DMS 273 (cell line): ENCODE results near the gene UBQLN2.
"Not testable (repeated sequence)": the region's sequence is repeated elsewhere in the genome, so short reads cannot be mapped to it uniquely, and the experiment has no call there.

Source experiments
- DNase-seq: peaks from one replicate; lab custom pipeline; 2025; ENCODE audit not compliant: unreplicated experiment; lab: John Stamatoyannopoulos, UW

The UBQLN2 gene

DNA sequence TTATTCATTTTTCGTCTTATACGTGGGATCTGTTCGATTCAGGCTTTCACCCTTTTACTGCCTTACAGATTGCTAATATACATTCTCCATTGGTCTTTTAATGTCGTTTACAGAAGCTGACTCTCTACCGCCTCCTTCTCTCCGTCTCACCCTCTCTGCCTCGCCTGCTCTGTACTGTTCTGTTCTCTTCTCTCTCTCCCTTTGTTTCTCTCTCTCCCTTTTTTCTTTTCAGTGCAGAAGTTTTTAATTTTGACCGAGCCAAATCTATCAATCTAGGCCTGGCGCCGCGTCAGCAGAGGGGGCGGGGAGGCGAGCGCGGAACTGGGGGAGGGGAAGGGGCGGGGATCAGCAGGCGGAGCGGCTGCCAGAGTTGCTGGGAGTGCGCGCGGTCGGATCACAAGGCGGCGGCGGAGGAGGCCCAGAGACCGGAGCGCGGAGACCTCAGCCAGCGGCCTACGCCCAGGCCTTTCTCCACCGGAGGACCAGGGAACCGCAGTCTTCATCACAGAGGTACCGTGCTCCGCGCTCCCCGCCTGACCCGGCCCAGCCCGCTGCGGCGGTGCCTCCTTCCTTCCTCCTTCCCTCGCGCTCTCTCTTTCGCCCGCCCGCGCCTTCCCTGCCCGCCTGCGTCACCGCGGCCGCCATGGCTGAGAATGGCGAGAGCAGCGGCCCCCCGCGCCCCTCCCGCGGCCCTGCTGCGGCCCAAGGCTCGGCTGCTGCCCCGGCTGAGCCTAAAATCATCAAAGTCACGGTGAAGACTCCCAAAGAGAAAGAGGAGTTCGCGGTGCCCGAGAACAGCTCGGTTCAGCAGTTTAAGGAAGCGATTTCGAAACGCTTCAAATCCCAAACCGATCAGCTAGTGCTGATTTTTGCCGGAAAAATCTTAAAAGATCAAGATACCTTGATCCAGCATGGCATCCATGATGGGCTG, at the start of gene UBQLN2:
Gene UBQLN2, plus strand, starts transcription at position 397 of the 931 bp plus-strand sequence. Its CDS starts 247 bp downstream, at position 644.
- peak; percentile 82 for DNase-seq

DNA sequence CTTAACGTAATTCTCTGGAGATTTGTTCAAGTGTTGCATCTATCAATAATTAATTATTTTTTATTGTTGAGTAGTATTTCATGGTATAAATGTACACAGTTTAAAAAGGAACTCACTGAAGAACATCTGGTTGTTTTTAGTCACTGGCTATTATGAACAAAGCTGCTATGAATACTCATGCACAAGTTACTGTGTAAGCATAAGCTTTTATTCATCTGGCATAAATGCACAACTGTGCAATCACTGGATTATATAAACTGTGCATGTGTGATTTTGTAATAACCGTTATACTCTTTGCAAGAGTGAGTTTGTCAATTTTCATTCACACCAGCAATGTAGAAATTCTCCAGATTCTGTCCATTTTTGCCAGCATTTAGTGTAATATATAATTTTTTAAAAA, 43.8 kb upstream of the UBQLN2 start:
- no peak for DNase-seq

DNA sequence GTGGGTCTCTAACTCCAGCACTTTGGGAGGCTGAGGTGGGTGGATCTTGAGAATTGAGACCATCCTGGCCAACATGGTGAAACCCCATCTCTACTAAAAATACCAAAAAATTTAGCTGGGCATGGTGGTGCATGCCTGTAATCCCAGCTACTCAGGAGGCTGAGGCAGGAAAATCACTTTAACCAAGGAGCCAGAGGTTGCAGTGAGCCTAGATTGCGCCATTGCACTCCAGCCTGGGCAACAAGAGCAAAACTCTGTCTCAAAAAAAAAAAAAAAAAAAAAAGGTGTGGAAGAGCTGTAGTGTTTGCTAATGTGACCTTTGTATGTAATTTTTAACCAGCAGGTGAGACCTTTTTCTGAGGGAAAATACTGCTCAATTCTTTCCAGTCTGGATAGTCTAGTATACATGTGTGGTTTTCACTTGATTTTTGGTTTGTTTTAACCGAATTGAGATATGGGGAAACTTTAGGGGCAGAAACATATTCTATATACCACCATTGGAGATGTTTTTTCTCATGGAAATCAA, 33.9 kb upstream of the UBQLN2 start:
- not testable (repeated sequence) for DNase-seq

DNA sequence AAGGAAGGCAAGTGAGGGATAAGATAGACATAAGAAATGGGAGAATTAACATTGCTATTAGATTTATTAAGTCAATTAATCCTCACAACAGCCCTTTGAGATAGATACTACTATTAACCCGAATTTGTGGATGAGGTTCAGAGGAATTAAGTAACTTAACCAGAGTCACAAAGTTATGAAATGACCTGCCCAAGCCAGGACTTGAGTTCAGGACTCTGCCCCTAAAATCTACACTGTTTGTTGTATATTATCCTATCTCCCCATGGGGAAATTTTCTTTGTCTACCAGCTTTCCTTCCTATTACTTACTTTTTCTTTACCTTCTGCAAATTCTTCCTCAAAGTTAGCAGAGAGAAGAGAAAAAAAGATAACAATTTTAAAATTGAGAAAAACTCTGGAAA, 33.4 kb upstream of the UBQLN2 start:
- DNase-seq: no peak

- DNase-seq: no peak
Measured at GRCh38 chrX:56550667-56551066, 12.8 kb upstream of the UBQLN2 start.

- no peak for DNase-seq
Measured at GRCh38 chrX:56554870-56555269, 8.6 kb upstream of the UBQLN2 start.

- DNase-seq: no peak
Measured at GRCh38 chrX:56557376-56557929, 6.0 kb upstream of the UBQLN2 start.

DNA sequence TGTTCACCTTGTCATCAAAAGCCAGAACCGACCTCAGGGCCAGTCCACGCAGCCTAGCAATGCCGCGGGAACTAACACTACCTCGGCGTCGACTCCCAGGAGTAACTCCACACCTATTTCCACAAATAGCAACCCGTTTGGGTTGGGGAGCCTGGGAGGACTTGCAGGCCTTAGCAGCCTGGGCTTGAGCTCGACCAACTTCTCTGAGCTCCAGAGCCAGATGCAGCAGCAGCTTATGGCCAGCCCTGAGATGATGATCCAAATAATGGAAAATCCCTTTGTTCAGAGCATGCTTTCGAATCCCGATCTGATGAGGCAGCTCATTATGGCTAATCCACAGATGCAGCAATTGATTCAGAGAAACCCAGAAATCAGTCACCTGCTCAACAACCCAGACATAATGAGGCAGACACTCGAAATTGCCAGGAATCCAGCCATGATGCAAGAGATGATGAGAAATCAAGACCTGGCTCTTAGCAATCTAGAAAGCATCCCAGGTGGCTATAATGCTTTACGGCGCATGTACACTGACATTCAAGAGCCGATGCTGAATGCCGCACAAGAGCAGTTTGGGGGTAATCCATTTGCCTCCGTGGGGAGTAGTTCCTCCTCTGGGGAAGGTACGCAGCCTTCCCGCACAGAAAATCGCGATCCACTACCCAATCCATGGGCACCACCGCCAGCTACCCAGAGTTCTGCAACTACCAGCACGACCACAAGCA, 898 bp downstream of the UBQLN2 start:
- peak; percentile 54 for DNase-seq

GRCh38 chrX:56564921-56565840, 1.8 kb downstream of the UBQLN2 start:
- peak; percentile 54 for DNase-seq

GRCh38 chrX:56569378-56570057, 6.1 kb downstream of the UBQLN2 start:
- no peak for DNase-seq

DNA sequence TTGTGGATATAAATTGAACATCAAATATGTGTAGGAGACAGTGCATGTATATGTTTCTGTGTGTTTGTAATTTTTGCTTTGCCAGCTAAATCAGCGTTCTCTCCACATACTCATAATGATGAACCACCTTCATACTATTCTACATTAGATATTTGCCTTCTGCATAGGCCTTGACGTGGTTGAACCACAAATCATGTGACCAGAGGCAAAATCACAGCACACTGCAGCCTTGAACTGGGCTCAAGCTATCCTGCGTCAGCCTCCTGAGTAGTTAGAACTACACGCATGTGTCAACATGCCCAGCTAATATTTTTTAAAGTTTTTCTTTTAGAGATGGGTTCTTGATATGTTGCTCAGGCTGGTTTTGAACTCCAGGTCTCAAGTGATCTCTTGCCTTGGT, 9.5 kb downstream of the UBQLN2 start:
- DNase-seq: no peak

DNA sequence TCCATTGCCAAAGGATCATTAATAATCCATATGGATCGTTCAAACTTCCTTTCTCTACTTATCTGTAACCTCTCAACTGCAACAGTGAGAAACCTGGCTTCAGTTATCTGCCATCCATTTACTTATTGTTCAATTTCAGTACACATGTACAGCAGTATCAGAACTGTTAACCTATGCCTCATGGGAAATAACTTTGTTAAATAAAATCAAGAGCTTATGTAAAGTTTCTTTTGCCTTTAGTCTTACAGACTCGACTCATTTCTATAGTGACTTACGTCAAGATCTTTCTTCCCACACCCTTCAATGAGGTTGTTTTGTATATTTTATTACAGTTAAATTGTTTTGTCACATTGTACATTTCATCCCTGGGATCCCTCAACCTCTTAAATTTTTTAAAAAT, 11.4 kb downstream of the UBQLN2 start:
- no peak for DNase-seq

DNA sequence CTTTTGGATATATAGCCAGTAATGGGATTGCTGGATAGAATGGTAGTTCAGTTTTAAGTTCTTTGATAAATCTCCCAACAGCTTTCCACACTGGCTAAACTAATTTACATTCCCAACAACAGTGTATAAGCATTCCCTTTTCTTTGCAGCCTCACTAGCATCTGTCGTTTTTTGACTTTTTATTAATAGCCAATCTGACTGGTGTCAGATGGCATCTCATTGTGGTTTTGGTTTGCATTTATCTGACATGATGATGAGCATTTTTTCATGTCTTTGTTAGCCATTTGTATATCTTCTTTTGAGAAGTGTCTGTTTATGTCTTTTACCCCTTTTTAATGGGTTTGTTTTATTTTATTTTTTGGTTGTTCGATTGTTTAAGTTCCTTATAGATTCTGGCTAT, 13.3 kb downstream of the UBQLN2 start:
- peak; percentile 10 for DNase-seq

DNA sequence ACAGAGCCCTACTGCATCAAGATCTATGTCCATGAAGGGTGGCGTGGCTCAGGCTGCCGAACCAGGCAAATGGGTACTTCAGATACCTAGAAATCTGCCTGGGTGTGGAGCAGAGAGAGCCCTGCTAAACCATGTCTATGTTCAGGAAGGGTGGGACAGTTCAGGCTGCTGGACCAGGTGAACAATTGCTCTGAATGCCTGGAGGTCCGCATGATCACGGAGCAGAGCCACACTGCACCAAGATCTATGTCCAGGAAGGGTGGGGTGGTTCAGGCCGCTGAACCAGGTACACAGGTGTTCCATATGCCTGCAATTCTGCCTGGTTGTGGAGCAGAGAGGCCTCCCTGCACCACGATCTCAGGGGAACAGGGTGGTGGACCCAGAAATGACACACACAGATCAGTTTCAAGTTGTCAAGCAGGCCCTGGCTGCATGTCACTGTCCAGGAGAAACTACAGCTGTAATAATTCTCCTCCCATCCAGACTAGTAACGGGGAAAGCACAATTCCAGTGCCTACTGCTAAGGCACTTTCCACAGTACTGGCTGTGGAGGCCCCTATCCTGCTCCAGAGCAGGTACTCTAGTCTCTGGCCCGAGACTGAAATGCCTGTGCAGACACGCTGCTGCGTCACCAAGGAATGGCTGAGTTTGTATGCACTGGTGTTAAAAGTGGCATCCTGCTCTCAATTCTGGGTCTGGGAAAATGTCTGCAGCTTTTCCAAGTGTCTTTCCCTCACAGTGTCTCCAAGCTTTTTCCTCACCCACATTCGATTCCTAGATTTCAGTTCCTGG, 25.2 kb downstream of the UBQLN2 start:
- no peak for DNase-seq

DNA sequence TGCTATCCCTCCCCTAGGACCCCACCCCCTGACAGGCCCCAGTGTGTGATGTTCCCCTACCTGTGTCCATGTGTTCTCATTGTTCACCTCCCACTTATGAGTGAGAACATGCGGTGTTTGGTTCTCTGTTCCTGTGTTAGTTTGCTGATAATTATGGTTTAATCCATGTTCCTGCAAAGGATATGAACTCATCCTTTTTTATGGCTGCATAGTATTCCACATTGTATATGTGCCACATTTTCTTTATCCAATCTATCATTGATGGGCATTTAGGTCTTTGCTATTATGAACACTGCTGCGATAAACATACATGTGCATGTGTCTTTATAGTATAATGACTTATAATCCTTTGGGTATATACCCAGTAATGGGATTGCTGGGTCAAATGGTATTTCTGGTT, 28.4 kb downstream of the UBQLN2 start:
- DNase-seq: not testable (repeated sequence)

DNA sequence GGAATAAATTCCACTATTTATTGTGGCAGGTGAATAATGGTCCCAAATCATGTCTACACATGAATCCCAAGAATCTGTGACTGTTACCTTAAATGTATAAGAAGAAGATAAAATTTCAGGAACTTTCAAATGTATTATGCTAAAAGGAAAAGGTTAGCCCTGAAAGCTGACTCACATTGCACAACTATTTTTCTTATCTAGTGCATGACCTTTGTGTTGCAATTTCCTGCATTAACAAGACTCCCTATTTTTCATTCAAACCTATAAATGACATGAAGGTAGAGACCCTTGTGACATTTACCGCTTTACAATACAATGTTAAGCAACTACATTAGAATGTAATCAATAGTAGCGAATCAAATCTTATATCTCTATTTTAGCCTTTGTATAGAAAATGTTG, 36.7 kb downstream of the UBQLN2 start:
- no peak for DNase-seq

- no peak for DNase-seq
Measured at GRCh38 chrX:56600987-56601386, 37.6 kb downstream of the UBQLN2 start.

GRCh38 chrX:56615282-56615681, 51.9 kb downstream of the UBQLN2 start:
- no peak for DNase-seq
